ENCODE results near the gene DAD1. TPM values are rescaled to one million over a fixed set of nuclear protein-coding genes. Genes with fewer than 3 reads are reported as not detected.
"Not testable (repeated sequence)": the region's sequence is repeated elsewhere in the genome, so short reads cannot be mapped to it uniquely, and the experiment has no call there.

Gene DAD1
- total RNA-seq, 1 experiment from 2014 or later: 459 TPM

DNA sequence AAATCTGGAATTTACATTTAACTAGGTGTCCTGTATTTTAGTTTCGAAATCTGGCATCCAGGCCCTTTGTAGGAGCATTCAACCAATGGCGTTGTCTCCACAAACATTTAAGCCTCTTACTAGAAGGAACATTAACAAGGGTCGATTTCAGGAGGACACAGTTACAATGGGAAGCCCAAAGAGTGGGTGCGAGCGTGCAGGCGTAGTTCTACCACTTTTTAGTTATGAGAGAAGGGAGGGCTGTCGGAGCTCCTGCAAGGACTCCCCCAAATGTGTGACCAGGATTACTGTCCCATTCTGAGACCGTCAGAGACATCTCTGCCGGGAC is 8.7 kb upstream of the DAD1 start:
- Histone ChIP-seq H3K27me3 (ENCODE audit: low read length) (no peaks in the 10 kb centered on the region), H3K9me3 (ENCODE audit: low read length) (no peaks in the 10 kb centered on the region), H2AFZ (ENCODE audit: low read length) (peak overlapping the region; percentile 92), H3K27ac (ENCODE audit: low read length) (no peak overlapping the region), H3K79me2 (ENCODE audit: low read length) (no peaks in the 10 kb centered on the region), H3K4me3 (ENCODE audit: low read length) (peak overlapping the region; percentile 83), H3K4me2 (ENCODE audit: low read depth, low read length, poor library complexity, severe bottlenecking) (peak overlapping the region; percentile 95), H3K9ac (ENCODE audit: low read length) (peak overlapping the region; percentile 80), H3K36me3 (ENCODE audit: insufficient read depth, low read length) (no peaks in the 10 kb centered on the region), H3K9me2 (replicated peaks; ENCODE audit: insufficient read depth, low read length) (no peaks in the 10 kb centered on the region), H4K20me1 (ENCODE audit: insufficient read depth, low read depth, low read length) (no peaks in the 10 kb centered on the region), H3K4me1 (ENCODE audit: low read length) (peaks cover 41% of the 10 kb centered on the region)
- no peak for DNase-seq

DNA sequence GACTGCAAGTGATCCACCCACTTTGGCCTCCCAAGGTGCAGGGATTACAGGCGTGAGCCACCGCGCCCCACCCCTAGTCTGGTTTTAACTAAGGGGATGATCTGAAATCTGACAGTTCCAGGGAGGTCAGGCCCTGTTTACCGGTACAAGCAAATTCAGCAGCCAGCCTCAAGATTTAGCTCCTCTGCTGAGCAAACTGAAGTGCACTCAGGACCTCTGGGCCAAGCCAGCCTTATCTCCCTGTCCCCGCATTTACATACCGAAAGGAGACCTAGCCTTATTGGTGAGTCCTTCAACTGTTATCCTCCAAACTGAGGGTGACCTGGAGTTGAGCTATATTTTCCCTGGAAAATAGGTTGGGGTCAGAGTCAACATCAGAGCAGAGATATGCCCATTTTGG is 8.2 kb upstream of the DAD1 start:
- Histone ChIP-seq H2AFZ (ENCODE audit: low read length) (peak overlapping the region; percentile 92), H4K20me1 (ENCODE audit: insufficient read depth, low read depth, low read length) (no peaks in the 10 kb centered on the region), H3K79me2 (ENCODE audit: low read length) (no peaks in the 10 kb centered on the region), H3K27me3 (ENCODE audit: low read length) (no peaks in the 10 kb centered on the region), H3K27ac (ENCODE audit: low read length) (no peak overlapping the region), H3K4me1 (ENCODE audit: low read length) (peaks cover 46% of the 10 kb centered on the region), H3K9ac (ENCODE audit: low read length) (no peak overlapping the region; the same call in 1 of the 2 replicates), H3K9me3 (ENCODE audit: low read length) (no peaks in the 10 kb centered on the region), H3K4me3 (ENCODE audit: low read length) (peak overlapping the region; percentile 83; the same call in 1 of the 2 replicates), H3K9me2 (replicated peaks; ENCODE audit: insufficient read depth, low read length) (no peaks in the 10 kb centered on the region), H3K36me3 (ENCODE audit: insufficient read depth, low read length) (no peaks in the 10 kb centered on the region), H3K4me2 (ENCODE audit: low read depth, low read length, poor library complexity, severe bottlenecking) (peak overlapping the region; percentile 95)
- DNase-seq: no peak

DNA sequence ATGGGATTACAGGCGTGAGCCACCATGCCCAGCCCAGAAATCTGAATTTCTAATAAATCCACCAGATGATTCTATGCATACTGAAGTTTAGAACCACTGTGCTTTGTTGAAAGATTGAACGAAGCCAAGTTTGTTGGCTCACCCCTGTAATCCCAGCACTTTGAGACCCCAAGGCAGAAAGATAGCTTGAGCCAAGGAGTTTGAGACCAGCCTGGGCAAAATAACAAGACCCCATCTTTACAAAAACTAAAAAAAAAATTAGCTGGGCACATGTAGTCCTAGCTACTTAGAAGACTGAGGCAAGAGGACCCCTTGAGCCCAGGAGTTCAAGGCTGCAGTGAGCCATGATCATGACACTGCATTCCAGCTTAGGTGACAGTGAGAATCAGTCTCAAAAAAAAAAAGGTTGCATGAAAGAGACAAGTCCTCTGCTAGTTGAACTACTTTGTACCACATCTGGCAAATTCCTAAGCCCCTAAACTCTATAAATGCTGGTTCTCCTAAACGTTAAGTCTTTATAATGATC is 7.4 kb upstream of the DAD1 start:
- DNase-seq: no peak
- no peak overlapping the region for H3K9ac ChIP-seq (ENCODE audit: low read length)
- H3K4me3 ChIP-seq (ENCODE audit: low read length): no peak overlapping the region
- no peaks in the 10 kb centered on the region for H3K9me2 ChIP-seq (replicated peaks; ENCODE audit: insufficient read depth, low read length)
- no peak overlapping the region for H3K27ac ChIP-seq (ENCODE audit: low read length)
- no peaks in the 10 kb centered on the region for H3K36me3 ChIP-seq (ENCODE audit: insufficient read depth, low read length)
- H3K79me2 ChIP-seq (ENCODE audit: low read length): no peaks in the 10 kb centered on the region
- no peak overlapping the region for H3K4me2 ChIP-seq (ENCODE audit: low read depth, low read length, poor library complexity, severe bottlenecking)
- no peak overlapping the region for H2AFZ ChIP-seq (ENCODE audit: low read length)
- peaks cover 54% of the 10 kb centered on the region for H3K4me1 ChIP-seq (ENCODE audit: low read length)
- no peaks in the 10 kb centered on the region for H3K27me3 ChIP-seq (ENCODE audit: low read length)
- H3K9me3 ChIP-seq (ENCODE audit: low read length): no peaks in the 10 kb centered on the region
- no peaks in the 10 kb centered on the region for H4K20me1 ChIP-seq (ENCODE audit: insufficient read depth, low read depth, low read length)

DNA sequence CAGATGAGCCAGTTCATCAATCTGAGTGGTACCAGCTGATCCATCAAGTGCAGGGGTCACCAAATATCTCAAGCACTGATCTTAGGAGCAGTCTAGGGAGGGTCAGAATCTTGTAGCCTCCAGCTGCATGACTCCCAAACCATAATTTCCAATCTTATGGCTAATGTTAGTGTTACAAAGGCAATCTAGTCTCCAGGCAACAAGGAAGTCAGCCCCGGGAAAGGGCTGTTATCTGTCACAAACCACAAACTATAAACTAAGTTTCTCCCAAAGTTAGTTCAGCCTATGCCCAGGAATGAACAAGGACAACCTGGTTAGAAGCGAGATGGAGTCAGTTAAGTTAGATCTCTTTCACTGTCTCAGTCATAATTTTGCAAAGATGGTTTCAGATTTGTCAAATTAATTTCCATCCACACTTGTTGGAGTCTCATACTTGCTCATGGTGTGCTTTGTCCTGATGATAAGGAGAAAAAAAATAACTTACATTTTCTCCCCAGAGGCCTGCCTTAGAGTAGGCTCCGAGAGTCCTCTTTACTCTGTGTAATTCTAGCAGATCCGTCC is 5.2 kb upstream of the DAD1 start:
- Histone ChIP-seq H3K27ac (ENCODE audit: low read length) (no peak overlapping the region), H3K79me2 (ENCODE audit: low read length) (no peaks in the 10 kb centered on the region), H3K36me3 (ENCODE audit: insufficient read depth, low read length) (no peaks in the 10 kb centered on the region), H3K4me1 (ENCODE audit: low read length) (peaks cover 56% of the 10 kb centered on the region), H3K27me3 (ENCODE audit: low read length) (no peaks in the 10 kb centered on the region), H2AFZ (ENCODE audit: low read length) (no peak overlapping the region), H3K9me2 (replicated peaks; ENCODE audit: insufficient read depth, low read length) (no peaks in the 10 kb centered on the region), H3K4me2 (ENCODE audit: low read depth, low read length, poor library complexity, severe bottlenecking) (no peak overlapping the region), H3K9me3 (ENCODE audit: low read length) (no peaks in the 10 kb centered on the region), H3K4me3 (ENCODE audit: low read length) (no peak overlapping the region), H4K20me1 (ENCODE audit: insufficient read depth, low read depth, low read length) (no peaks in the 10 kb centered on the region), H3K9ac (ENCODE audit: low read length) (no peak overlapping the region)
- DNase-seq: no peak

DNA sequence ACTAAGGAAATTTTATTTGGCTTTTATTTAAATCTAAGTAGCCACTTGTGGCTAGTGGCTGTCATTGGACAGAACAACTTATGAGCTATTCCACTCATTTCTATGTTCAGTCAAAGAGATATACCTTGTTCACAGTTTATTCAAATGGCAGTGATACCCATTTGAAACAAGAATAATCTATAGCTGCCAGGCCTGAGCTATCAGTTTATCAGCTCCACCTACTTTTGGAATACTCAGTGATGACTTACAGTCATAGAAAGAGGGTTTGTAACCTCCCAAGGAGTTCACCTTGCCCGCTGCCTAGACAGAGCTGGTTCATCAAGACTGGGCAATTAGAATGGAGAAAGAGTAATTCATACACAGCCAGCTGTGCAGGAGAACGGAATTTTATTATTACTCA is 4.6 kb upstream of the DAD1 start:
- Histone ChIP-seq H3K27ac (ENCODE audit: low read length) (no peak overlapping the region), H3K4me1 (ENCODE audit: low read length) (peaks cover 49% of the 10 kb centered on the region), H3K9me2 (replicated peaks; ENCODE audit: insufficient read depth, low read length) (no peaks in the 10 kb centered on the region), H3K4me2 (ENCODE audit: low read depth, low read length, poor library complexity, severe bottlenecking) (no peak overlapping the region), H3K79me2 (ENCODE audit: low read length) (peaks cover 4% of the 10 kb centered on the region), H4K20me1 (ENCODE audit: insufficient read depth, low read depth, low read length) (no peaks in the 10 kb centered on the region), H3K36me3 (ENCODE audit: insufficient read depth, low read length) (no peaks in the 10 kb centered on the region), H3K9me3 (ENCODE audit: low read length) (no peaks in the 10 kb centered on the region), H3K9ac (ENCODE audit: low read length) (no peak overlapping the region), H2AFZ (ENCODE audit: low read length) (no peak overlapping the region), H3K27me3 (ENCODE audit: low read length) (no peaks in the 10 kb centered on the region), H3K4me3 (ENCODE audit: low read length) (no peak overlapping the region)
- no peak for DNase-seq

DNA sequence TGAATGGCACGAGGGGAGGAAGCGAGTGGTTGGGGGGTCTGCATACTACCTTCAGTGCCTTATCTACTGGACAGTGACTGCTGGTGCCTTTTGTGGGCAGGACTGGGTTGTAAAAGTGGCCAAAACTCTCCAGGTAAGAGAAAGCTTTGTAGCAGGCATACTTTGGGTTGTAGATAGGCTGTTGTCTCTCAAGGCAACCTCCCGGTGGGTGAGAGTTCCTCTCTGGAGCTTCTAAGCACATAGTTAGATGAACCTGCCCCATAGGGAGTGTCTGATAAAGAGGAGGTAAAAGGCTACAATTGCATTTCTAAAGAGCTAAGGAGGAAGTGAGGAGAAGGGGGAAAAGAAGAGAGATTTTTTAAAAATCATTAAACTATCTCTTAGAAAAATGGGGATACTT is 4.2 kb upstream of the DAD1 start:
- no peak overlapping the region for H3K27ac ChIP-seq (ENCODE audit: low read length)
- DNase-seq: no peak
- H3K9me2 ChIP-seq (replicated peaks; ENCODE audit: insufficient read depth, low read length): no peaks in the 10 kb centered on the region
- H4K20me1 ChIP-seq (ENCODE audit: insufficient read depth, low read depth, low read length): no peaks in the 10 kb centered on the region
- H3K27me3 ChIP-seq (ENCODE audit: low read length): no peaks in the 10 kb centered on the region
- H3K4me1 ChIP-seq (ENCODE audit: low read length): peaks cover 48% of the 10 kb centered on the region
- H2AFZ ChIP-seq (ENCODE audit: low read length): peak overlapping the region; percentile 35; the same call in 1 of the 2 replicates
- H3K79me2 ChIP-seq (ENCODE audit: low read length): peaks cover 8% of the 10 kb centered on the region
- H3K4me2 ChIP-seq (ENCODE audit: low read depth, low read length, poor library complexity, severe bottlenecking): no peak overlapping the region
- 0 out of 2 replicates have a peak overlapping the region, but pooled peaks have one; percentile 9 for H3K9ac ChIP-seq (ENCODE audit: low read length)
- no peak overlapping the region for H3K4me3 ChIP-seq (ENCODE audit: low read length)
- H3K9me3 ChIP-seq (ENCODE audit: low read length): no peaks in the 10 kb centered on the region
- no peaks in the 10 kb centered on the region for H3K36me3 ChIP-seq (ENCODE audit: insufficient read depth, low read length)

DNA sequence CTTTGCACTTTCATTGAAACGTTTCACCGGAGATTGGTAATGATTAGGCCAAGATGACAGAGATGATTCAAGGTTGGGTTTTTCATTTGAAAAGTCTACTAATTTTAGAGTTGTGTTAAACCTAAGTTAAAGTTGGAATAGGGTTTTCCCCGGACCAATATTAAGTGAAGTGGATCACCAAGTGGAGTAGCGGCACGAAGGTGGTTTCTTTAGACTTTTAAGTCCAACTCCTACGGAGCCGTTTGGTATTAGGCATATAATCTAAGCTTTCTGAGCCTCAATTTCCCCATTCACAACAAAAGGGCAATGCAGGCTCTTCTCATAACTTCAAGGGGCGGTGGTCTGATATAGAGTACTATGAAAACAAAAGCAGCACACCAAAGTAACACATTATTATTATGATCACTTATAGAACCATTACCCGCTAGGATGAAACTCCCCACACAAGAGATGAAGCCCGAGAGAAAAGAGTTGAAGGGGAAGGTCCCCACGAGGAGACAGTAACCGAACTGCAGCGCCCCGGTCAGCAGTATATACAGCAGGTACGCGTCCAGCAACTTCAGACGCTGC is 413 bp downstream of the DAD1 start:
- DNase-seq: no peak
- peak overlapping the region; percentile 81 for H3K9ac ChIP-seq (ENCODE audit: low read length)
- no peaks in the 10 kb centered on the region for H3K9me2 ChIP-seq (replicated peaks; ENCODE audit: insufficient read depth, low read length)
- H3K27me3 ChIP-seq (ENCODE audit: low read length): no peaks in the 10 kb centered on the region
- peak overlapping the region; percentile 92 for H3K4me2 ChIP-seq (ENCODE audit: low read depth, low read length, poor library complexity, severe bottlenecking)
- H2AFZ ChIP-seq (ENCODE audit: low read length): peak overlapping the region; percentile 22; the same call in 1 of the 2 replicates
- peak overlapping the region; percentile 83 for H3K4me3 ChIP-seq (ENCODE audit: low read length)
- H3K79me2 ChIP-seq (ENCODE audit: low read length): peaks cover 51% of the 10 kb centered on the region
- H3K9me3 ChIP-seq (ENCODE audit: low read length): no peaks in the 10 kb centered on the region
- H4K20me1 ChIP-seq (ENCODE audit: insufficient read depth, low read depth, low read length): no peaks in the 10 kb centered on the region
- H3K36me3 ChIP-seq (ENCODE audit: insufficient read depth, low read length): peaks cover 5% of the 10 kb centered on the region; the same call in 1 of the 2 replicates
- peak overlapping the region; percentile 40 for H3K27ac ChIP-seq (ENCODE audit: low read length)
- H3K4me1 ChIP-seq (ENCODE audit: low read length): peaks cover 76% of the 10 kb centered on the region

DNA sequence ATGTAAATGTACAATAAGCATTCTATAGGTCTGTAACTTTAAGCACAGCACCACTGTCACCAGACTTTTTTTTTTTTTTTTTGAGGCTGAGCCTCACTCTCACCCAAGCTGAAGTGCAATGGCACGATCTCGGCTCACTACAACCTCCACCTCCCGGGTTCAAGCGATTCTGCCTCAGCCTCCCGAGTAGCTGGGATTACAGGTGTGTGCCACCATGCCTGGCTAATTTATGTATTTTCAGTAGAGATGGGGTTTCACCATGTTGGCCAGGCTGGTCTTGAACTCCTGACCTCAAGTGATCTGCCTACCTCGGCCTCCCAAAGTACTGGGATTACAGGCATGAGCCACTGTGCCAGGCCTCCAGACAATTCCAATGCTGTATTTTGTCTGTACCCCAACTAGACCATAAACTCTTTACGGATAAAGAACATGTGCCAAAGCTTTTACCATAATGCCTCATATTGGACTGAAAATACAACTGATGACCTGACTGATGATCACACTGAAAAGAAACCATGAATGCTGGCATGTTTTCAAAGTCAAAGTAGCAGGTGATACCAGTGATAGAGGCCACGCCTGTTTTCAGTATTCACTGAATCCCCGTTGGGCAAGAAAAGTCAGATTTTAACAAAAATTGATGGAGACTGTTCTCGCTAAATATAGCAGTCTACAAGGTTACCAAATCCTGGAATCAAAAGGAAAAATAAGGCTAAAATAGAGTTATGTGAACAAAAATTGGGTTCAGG is 1.2 kb downstream of the DAD1 start:
- peak overlapping the region; percentile 92 for H3K4me2 ChIP-seq (ENCODE audit: low read depth, low read length, poor library complexity, severe bottlenecking)
- H3K36me3 ChIP-seq (ENCODE audit: insufficient read depth, low read length); H3K9me2 ChIP-seq (replicated peaks; ENCODE audit: insufficient read depth, low read length); H4K20me1 ChIP-seq (ENCODE audit: insufficient read depth, low read depth, low read length); H3K9me3 ChIP-seq (ENCODE audit: low read length); H2AFZ ChIP-seq (ENCODE audit: low read length); H3K27me3 ChIP-seq (ENCODE audit: low read length): not testable (repeated sequence)
- H3K4me3 ChIP-seq (ENCODE audit: low read length): peak overlapping the region; percentile 83
- H3K4me1 ChIP-seq (ENCODE audit: low read length): peaks cover 68% of the 10 kb centered on the region
- H3K9ac ChIP-seq (ENCODE audit: low read length): peak overlapping the region; percentile 81
- peak; percentile 60 for DNase-seq
- H3K79me2 ChIP-seq (ENCODE audit: low read length): peaks cover 58% of the 10 kb centered on the region
- H3K27ac ChIP-seq (ENCODE audit: low read length): peak overlapping the region; percentile 40; the same call in 1 of the 2 replicates

Measured in Karpas-422 (cell line).